ENCODE data around the gene MAP7. TPM values are rescaled to one million over a fixed set of nuclear protein-coding genes. Genes with fewer than 3 reads are reported as not detected.
"Not testable (repeated sequence)": the region's sequence is repeated elsewhere in the genome, so short reads cannot be mapped to it uniquely, and the experiment has no call there.

MAP7 gene
- total and polyA plus RNA-seq, 2 experiments from 2014 or later, result 44.7 to 49.2 TPM

DNA sequence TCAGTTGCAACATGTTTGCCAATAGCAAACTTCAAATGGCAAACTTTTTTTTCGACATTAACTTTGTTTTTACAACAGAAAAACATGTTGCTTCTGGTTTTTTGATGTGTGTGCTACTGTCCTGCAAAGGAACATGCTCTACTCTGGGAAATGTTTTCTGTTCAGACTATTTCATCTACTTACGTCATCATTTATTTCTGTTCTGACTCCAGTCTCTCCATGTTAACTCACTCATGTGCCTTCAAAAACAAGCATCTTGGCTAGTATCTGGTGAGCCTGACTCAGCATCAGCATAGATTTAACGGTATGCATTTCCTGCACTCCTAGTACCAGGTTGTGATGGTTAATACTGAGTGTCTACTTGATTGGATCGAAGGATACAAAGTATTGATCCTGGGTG, 36.1 kb upstream of the MAP7 start:
- H3K27me3 ChIP-seq (ENCODE audit: insufficient read depth), result no peaks in the 10 kb centered on the region
- no peaks in the 10 kb centered on the region for H3K79me2 ChIP-seq (replicated peaks; ENCODE audit: insufficient read depth)
- peak overlapping the region; percentile 32; the same call in 1 of the 2 replicates for H3K27ac Mint-ChIP-seq
- peaks cover 28% of the 10 kb centered on the region for H3K4me1 Mint-ChIP-seq
- H3F3A ChIP-seq (replicated peaks; ENCODE audit: low read depth), result 0 out of 2 replicates have a peak, but pooled peaks cover 3% of the 10 kb centered on the region
- H3K27me3 Mint-ChIP-seq (ENCODE audit: insufficient read depth, low read depth, poor library complexity), result peaks cover 5% of the 10 kb centered on the region
- peaks cover 5% of the 10 kb centered on the region; the same call in 1 of the 2 replicates for H3K9me2 ChIP-seq (ENCODE audit: insufficient read depth)
- no peaks in the 10 kb centered on the region for H4K20me1 ChIP-seq (replicated peaks; ENCODE audit: insufficient read depth)
- no peak for DNase-seq (ENCODE audit: low spot score)
- peaks cover 20% of the 10 kb centered on the region for H3K9me3 Mint-ChIP-seq
- H3K36me3 Mint-ChIP-seq (ENCODE audit: low read depth), result peaks cover 29% of the 10 kb centered on the region
- no peak overlapping the region for H3K27ac ChIP-seq (ENCODE audit: low read depth)
- TF ChIP-seq NANOG (IDR thresholded peaks at IDR 0.05; ENCODE audit: borderline replicate concordance) (no peak), STAT1 (IDR thresholded peaks at IDR 0.05; ENCODE audit: unreplicated experiment) (no peak), EZH2phosphoT487 (IDR thresholded peaks at IDR 0.05; ENCODE audit: unreplicated experiment) (no peak), POLR2AphosphoS5 (IDR thresholded peaks at IDR 0.05; ENCODE audit: low read depth) (no peak), EZH2 (IDR thresholded peaks at IDR 0.05; ENCODE audit: low read depth, unreplicated experiment) (no peak)
- TF ChIP-seq, protein P1, sequence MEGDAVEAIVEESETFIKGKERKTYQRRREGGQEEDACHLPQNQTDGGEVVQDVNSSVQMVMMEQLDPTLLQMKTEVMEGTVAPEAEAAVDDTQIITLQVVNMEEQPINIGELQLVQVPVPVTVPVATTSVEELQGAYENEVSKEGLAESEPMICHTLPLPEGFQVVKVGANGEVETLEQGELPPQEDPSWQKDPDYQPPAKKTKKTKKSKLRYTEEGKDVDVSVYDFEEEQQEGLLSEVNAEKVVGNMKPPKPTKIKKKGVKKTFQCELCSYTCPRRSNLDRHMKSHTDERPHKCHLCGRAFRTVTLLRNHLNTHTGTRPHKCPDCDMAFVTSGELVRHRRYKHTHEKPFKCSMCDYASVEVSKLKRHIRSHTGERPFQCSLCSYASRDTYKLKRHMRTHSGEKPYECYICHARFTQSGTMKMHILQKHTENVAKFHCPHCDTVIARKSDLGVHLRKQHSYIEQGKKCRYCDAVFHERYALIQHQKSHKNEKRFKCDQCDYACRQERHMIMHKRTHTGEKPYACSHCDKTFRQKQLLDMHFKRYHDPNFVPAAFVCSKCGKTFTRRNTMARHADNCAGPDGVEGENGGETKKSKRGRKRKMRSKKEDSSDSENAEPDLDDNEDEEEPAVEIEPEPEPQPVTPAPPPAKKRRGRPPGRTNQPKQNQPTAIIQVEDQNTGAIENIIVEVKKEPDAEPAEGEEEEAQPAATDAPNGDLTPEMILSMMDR (conservative IDR thresholded peaks at IDR 0.05; ENCODE audit: low read depth in 2 of 2), result no peak
- TF ChIP-seq, protein P2, sequence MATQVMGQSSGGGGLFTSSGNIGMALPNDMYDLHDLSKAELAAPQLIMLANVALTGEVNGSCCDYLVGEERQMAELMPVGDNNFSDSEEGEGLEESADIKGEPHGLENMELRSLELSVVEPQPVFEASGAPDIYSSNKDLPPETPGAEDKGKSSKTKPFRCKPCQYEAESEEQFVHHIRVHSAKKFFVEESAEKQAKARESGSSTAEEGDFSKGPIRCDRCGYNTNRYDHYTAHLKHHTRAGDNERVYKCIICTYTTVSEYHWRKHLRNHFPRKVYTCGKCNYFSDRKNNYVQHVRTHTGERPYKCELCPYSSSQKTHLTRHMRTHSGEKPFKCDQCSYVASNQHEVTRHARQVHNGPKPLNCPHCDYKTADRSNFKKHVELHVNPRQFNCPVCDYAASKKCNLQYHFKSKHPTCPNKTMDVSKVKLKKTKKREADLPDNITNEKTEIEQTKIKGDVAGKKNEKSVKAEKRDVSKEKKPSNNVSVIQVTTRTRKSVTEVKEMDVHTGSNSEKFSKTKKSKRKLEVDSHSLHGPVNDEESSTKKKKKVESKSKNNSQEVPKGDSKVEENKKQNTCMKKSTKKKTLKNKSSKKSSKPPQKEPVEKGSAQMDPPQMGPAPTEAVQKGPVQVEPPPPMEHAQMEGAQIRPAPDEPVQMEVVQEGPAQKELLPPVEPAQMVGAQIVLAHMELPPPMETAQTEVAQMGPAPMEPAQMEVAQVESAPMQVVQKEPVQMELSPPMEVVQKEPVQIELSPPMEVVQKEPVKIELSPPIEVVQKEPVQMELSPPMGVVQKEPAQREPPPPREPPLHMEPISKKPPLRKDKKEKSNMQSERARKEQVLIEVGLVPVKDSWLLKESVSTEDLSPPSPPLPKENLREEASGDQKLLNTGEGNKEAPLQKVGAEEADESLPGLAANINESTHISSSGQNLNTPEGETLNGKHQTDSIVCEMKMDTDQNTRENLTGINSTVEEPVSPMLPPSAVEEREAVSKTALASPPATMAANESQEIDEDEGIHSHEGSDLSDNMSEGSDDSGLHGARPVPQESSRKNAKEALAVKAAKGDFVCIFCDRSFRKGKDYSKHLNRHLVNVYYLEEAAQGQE (IDR thresholded peaks at IDR 0.05; ENCODE audit: unreplicated experiment), result no peak
- TF ChIP-seq, protein P3, sequence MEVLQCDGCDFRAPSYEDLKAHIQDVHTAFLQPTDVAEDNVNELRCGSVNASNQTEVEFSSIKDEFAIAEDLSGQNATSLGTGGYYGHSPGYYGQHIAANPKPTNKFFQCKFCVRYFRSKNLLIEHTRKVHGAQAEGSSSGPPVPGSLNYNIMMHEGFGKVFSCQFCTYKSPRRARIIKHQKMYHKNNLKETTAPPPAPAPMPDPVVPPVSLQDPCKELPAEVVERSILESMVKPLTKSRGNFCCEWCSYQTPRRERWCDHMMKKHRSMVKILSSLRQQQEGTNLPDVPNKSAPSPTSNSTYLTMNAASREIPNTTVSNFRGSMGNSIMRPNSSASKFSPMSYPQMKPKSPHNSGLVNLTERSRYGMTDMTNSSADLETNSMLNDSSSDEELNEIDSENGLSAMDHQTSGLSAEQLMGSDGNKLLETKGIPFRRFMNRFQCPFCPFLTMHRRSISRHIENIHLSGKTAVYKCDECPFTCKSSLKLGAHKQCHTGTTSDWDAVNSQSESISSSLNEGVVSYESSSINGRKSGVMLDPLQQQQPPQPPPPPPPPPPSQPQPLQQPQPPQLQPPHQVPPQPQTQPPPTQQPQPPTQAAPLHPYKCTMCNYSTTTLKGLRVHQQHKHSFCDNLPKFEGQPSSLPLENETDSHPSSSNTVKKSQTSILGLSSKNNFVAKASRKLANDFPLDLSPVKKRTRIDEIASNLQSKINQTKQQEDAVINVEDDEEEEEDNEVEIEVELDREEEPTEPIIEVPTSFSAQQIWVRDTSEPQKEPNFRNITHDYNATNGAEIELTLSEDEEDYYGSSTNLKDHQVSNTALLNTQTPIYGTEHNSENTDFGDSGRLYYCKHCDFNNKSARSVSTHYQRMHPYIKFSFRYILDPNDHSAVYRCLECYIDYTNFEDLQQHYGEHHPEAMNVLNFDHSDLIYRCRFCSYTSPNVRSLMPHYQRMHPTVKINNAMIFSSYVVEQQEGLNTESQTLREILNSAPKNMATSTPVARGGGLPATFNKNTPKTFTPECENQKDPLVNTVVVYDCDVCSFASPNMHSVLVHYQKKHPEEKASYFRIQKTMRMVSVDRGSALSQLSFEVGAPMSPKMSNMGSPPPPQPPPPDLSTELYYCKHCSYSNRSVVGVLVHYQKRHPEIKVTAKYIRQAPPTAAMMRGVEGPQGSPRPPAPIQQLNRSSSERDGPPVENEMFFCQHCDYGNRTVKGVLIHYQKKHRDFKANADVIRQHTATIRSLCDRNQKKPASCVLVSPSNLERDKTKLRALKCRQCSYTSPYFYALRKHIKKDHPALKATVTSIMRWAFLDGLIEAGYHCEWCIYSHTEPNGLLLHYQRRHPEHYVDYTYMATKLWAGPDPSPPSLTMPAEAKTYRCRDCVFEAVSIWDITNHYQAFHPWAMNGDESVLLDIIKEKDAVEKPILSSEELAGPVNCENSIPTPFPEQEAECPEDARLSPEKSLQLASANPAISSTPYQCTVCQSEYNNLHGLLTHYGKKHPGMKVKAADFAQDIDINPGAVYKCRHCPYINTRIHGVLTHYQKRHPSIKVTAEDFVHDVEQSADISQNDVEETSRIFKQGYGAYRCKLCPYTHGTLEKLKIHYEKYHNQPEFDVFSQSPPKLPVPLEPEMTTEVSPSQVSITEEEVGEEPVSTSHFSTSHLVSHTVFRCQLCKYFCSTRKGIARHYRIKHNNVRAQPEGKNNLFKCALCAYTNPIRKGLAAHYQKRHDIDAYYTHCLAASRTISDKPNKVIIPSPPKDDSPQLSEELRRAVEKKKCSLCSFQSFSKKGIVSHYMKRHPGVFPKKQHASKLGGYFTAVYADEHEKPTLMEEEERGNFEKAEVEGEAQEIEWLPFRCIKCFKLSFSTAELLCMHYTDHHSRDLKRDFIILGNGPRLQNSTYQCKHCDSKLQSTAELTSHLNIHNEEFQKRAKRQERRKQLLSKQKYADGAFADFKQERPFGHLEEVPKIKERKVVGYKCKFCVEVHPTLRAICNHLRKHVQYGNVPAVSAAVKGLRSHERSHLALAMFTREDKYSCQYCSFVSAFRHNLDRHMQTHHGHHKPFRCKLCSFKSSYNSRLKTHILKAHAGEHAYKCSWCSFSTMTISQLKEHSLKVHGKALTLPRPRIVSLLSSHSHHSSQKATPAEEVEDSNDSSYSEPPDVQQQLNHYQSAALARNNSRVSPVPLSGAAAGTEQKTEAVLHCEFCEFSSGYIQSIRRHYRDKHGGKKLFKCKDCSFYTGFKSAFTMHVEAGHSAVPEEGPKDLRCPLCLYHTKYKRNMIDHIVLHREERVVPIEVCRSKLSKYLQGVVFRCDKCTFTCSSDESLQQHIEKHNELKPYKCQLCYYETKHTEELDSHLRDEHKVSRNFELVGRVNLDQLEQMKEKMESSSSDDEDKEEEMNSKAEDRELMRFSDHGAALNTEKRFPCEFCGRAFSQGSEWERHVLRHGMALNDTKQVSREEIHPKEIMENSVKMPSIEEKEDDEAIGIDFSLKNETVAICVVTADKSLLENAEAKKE (CRISPR knock-in tag; IDR thresholded peaks at IDR 0.05), result no peak
- H3K4me3 ChIP-seq, result no peak overlapping the region
- ATAC-seq, result no peak
- H3K4me3 Mint-ChIP-seq, result no peak overlapping the region
- H3K36me3 ChIP-seq (ENCODE audit: insufficient read depth), result peaks cover 5% of the 10 kb centered on the region; the same call in 1 of the 2 replicates
- no peak overlapping the region for H3K4me2 ChIP-seq
- peaks cover 22% of the 10 kb centered on the region for H3K4me1 ChIP-seq (ENCODE audit: insufficient read depth)
- H2AFZ ChIP-seq, result peak overlapping the region; percentile 2; the same call in 1 of the 2 replicates

DNA sequence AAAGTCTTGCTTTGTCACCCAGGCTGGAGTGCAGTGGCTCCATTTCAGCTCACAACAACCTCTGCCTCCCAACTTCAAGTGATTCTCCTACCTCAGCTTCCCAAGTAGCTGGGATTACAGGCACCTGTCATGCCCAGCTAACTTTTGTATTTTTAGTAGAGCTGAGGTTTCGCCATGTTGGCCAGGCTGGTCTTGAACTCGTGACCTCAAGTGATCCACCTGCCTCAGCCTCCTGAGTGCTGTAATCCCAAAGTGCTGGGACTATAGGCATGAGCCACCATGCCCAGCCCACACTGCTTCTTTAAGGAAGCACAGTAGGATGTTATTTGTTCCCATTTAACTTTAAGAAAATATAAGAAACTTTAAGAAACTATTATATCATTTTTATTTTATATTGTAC, 35.3 kb upstream of the MAP7 start:
- not testable (repeated sequence) for H3K27me3 Mint-ChIP-seq (ENCODE audit: insufficient read depth, low read depth, poor library complexity); H3K27ac ChIP-seq (ENCODE audit: low read depth); H3F3A ChIP-seq (replicated peaks; ENCODE audit: low read depth); H3K36me3 ChIP-seq (ENCODE audit: insufficient read depth); H3K4me2 ChIP-seq; H3K27me3 ChIP-seq (ENCODE audit: insufficient read depth); H3K4me3 Mint-ChIP-seq; H3K79me2 ChIP-seq (replicated peaks; ENCODE audit: insufficient read depth); H3K27ac Mint-ChIP-seq; DNase-seq (ENCODE audit: low spot score); H2AFZ ChIP-seq; H3K9me2 ChIP-seq (ENCODE audit: insufficient read depth); H4K20me1 ChIP-seq (replicated peaks; ENCODE audit: insufficient read depth); H3K4me3 ChIP-seq; ATAC-seq
- H3K36me3 Mint-ChIP-seq (ENCODE audit: low read depth), result peaks cover 21% of the 10 kb centered on the region
- H3K9me3 Mint-ChIP-seq, result peaks cover 13% of the 10 kb centered on the region
- peaks cover 18% of the 10 kb centered on the region for H3K4me1 ChIP-seq (ENCODE audit: insufficient read depth)
- peaks cover 22% of the 10 kb centered on the region for H3K4me1 Mint-ChIP-seq
